Measurements from ENCODE around the gene TMEM132D.

The TMEM132D gene

DNA sequence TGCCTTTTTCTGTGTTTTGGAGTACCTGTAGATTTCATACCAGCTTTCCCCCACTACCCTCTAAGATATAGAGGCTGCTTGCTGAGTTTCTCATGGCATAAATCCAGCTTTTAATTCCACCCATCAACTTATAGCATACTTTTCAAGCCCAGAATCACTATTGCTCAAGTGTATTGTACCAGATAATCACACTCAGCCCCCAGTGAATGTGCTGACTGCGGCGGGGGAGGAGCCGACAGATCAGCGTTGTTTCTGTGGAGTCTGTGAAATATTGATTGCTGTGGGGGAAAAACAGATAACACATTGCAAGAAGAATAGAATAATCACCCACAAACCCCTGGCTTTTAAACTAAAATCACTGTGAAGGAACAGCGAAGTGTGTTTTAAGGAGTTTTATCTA is 296.1 kb downstream of the TMEM132D start:
- no peaks in the 10 kb centered on the region for H3K36me3 ChIP-seq (ENCODE audit: control insufficient read depth, insufficient read depth, low read length)
- no peak overlapping the region for H3K27ac ChIP-seq (ENCODE audit: low read length)
- no CpG with 5 or more reads among the region's 5 CpGs for WGBS (ENCODE audit: insufficient coverage, insufficient read length)
- no peak for DNase-seq (ENCODE audit: low read depth, low spot score)
- H3K4me3 ChIP-seq (ENCODE audit: low read length): no peak overlapping the region
- H3K27me3 ChIP-seq (ENCODE audit: control insufficient read depth, insufficient read depth, low read length): no peaks in the 10 kb centered on the region
- H3K4me1 ChIP-seq (ENCODE audit: control insufficient read depth, insufficient read depth, low read length): no peaks in the 10 kb centered on the region
- peaks cover 20% of the 10 kb centered on the region for H3K9me3 ChIP-seq (ENCODE audit: control insufficient read depth, insufficient read depth, low read length)

DNA sequence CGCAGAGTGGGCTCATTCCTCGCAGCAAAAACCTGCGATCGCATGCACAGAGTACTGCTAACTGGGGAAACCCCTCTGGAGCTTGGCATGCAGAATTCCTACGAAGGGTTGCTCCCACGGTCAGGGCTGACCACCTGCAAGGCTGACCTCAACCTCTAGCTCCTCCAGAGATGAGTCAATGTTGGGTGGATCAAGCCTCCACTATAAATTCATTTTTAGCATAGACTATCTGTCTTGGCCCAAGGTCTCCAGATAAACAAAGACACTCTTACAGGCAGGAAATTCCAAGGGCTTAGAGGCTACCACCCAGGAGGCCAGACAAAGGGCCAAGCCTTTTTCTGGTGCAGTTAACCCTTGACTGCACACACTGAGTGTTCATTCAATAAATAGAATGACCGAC is 296.5 kb downstream of the TMEM132D start:
- Histone ChIP-seq H3K27ac (ENCODE audit: low read length) (no peak overlapping the region), H3K36me3 (ENCODE audit: control insufficient read depth, insufficient read depth, low read length) (no peaks in the 10 kb centered on the region), H3K9me3 (ENCODE audit: control insufficient read depth, insufficient read depth, low read length) (peaks cover 20% of the 10 kb centered on the region), H3K4me3 (ENCODE audit: low read length) (no peak overlapping the region), H3K27me3 (ENCODE audit: control insufficient read depth, insufficient read depth, low read length) (no peaks in the 10 kb centered on the region), H3K4me1 (ENCODE audit: control insufficient read depth, insufficient read depth, low read length) (no peaks in the 10 kb centered on the region)
- no peak for DNase-seq (ENCODE audit: low read depth, low spot score)
- WGBS (ENCODE audit: insufficient coverage, insufficient read length): no CpG with 5 or more reads among the region's 7 CpGs

DNA sequence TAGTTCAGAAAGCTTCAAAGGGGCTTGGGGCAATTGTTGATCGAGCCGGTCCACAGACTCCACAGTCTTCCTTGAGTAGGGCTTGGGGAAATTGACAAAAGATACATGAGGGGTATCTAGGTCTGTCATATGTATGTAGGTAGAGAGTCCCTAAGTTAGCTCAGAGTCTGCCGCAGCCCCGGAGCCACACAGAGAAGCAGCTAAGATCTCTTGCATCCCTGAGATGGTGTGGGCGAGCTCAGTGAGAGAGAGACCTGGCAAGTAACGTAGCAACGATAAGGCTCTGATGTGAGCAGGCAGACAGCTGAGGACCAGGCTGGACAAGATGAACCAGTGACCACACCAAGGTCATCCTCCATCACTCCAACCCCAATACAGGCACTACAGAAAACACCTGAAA is 297.6 kb downstream of the TMEM132D start:
- no CpG with 5 or more reads among the region's 7 CpGs for WGBS (ENCODE audit: insufficient coverage, insufficient read length)
- Histone ChIP-seq H3K4me1 (ENCODE audit: control insufficient read depth, insufficient read depth, low read length) (no peaks in the 10 kb centered on the region), H3K27ac (ENCODE audit: low read length) (no peak overlapping the region), H3K36me3 (ENCODE audit: control insufficient read depth, insufficient read depth, low read length) (no peaks in the 10 kb centered on the region), H3K27me3 (ENCODE audit: control insufficient read depth, insufficient read depth, low read length) (no peaks in the 10 kb centered on the region), H3K4me3 (ENCODE audit: low read length) (no peak overlapping the region), H3K9me3 (ENCODE audit: control insufficient read depth, insufficient read depth, low read length) (peaks cover 14% of the 10 kb centered on the region)
- no peak for DNase-seq (ENCODE audit: low read depth, low spot score)

DNA sequence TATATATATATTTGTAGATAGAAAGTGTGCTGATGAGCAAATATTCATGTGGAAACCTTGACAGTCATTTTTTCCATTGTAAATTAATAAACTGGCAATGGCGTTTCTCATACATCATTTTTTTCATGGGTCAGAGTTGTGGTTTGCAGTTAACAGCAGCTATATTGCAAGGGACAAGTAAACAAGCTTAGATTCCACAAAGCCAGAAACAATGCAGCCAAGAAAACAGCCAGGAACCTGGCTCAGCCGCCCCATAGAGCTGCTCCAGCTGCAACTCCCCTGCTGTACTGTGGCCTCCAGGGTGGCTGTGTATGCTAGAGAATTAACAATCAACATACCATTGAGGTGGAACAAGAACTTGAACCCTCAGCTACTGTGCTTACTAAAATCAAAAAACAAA is 298.2 kb downstream of the TMEM132D start:
- Histone ChIP-seq H3K27ac (ENCODE audit: low read length) (no peak overlapping the region), H3K27me3 (ENCODE audit: control insufficient read depth, insufficient read depth, low read length) (no peaks in the 10 kb centered on the region), H3K4me1 (ENCODE audit: control insufficient read depth, insufficient read depth, low read length) (no peaks in the 10 kb centered on the region), H3K9me3 (ENCODE audit: control insufficient read depth, insufficient read depth, low read length) (peaks cover 13% of the 10 kb centered on the region), H3K36me3 (ENCODE audit: control insufficient read depth, insufficient read depth, low read length) (no peaks in the 10 kb centered on the region), H3K4me3 (ENCODE audit: low read length) (no peak overlapping the region)
- WGBS (ENCODE audit: insufficient coverage, insufficient read length): no CpG with 5 or more reads among the region's 2 CpGs
- DNase-seq (ENCODE audit: low read depth, low spot score): no peak

GRCh38 chr12:129604506-129604905 is 299.3 kb downstream of the TMEM132D start:
- Histone ChIP-seq H3K27ac (ENCODE audit: low read length) (no peak overlapping the region), H3K36me3 (ENCODE audit: control insufficient read depth, insufficient read depth, low read length) (no peaks in the 10 kb centered on the region), H3K9me3 (ENCODE audit: control insufficient read depth, insufficient read depth, low read length) (peaks cover 16% of the 10 kb centered on the region), H3K4me3 (ENCODE audit: low read length) (no peak overlapping the region), H3K27me3 (ENCODE audit: control insufficient read depth, insufficient read depth, low read length) (no peaks in the 10 kb centered on the region), H3K4me1 (ENCODE audit: control insufficient read depth, insufficient read depth, low read length) (no peaks in the 10 kb centered on the region)
- no CpG with 5 or more reads among the region's 4 CpGs for WGBS (ENCODE audit: insufficient coverage, insufficient read length)
- DNase-seq (ENCODE audit: low read depth, low spot score): no peak

GRCh38 chr12:129599406-129599805 is 304.4 kb downstream of the TMEM132D start:
- Histone ChIP-seq H3K36me3 (ENCODE audit: control insufficient read depth, insufficient read depth, low read length) (no peaks in the 10 kb centered on the region), H3K27me3 (ENCODE audit: control insufficient read depth, insufficient read depth, low read length) (no peaks in the 10 kb centered on the region), H3K27ac (ENCODE audit: low read length) (no peak overlapping the region), H3K4me1 (ENCODE audit: control insufficient read depth, insufficient read depth, low read length) (no peaks in the 10 kb centered on the region), H3K9me3 (ENCODE audit: control insufficient read depth, insufficient read depth, low read length) (peaks cover 6% of the 10 kb centered on the region), H3K4me3 (ENCODE audit: low read length) (no peak overlapping the region)
- WGBS (ENCODE audit: insufficient coverage, insufficient read length): no CpG with 5 or more reads among the region's 1 CpG
- DNase-seq (ENCODE audit: low read depth, low spot score): no peak

- no peaks in the 10 kb centered on the region for H3K27me3 ChIP-seq (ENCODE audit: control insufficient read depth, insufficient read depth, low read length)
- no peaks in the 10 kb centered on the region for H3K4me1 ChIP-seq (ENCODE audit: control insufficient read depth, insufficient read depth, low read length)
- peaks cover 8% of the 10 kb centered on the region for H3K9me3 ChIP-seq (ENCODE audit: control insufficient read depth, insufficient read depth, low read length)
- H3K4me3 ChIP-seq (ENCODE audit: low read length): no peak overlapping the region
- WGBS (ENCODE audit: insufficient coverage, insufficient read length): no CpG with 5 or more reads among the region's 6 CpGs
- H3K27ac ChIP-seq (ENCODE audit: low read length): no peak overlapping the region
- H3K36me3 ChIP-seq (ENCODE audit: control insufficient read depth, insufficient read depth, low read length): no peaks in the 10 kb centered on the region
- DNase-seq (ENCODE audit: low read depth, low spot score): no peak
Measured at GRCh38 chr12:129594098-129594497, 309.7 kb downstream of the TMEM132D start.

DNA sequence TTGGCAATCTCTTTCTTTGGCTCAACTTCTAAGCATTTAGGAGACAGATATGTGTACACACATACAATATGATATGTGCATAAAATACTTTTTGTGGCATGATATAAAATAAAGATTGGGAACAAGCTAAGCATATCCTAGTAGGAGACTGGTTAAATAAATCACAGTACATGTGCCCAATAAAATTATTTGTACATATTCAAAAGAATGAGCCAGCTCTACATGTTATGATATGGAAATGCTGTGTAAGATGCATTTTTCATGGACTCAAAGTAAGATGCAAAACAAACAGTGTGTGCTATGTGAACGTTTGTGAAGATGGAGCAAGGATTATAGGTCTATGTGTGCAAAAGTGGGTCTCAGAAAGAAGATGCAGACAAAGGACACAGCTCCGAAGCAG is 311.4 kb downstream of the TMEM132D start:
- no peaks in the 10 kb centered on the region for H3K4me1 ChIP-seq (ENCODE audit: control insufficient read depth, insufficient read depth, low read length)
- no CpG with 5 or more reads among the region's 2 CpGs for WGBS (ENCODE audit: insufficient coverage, insufficient read length)
- DNase-seq (ENCODE audit: low read depth, low spot score): no peak
- H3K9me3 ChIP-seq (ENCODE audit: control insufficient read depth, insufficient read depth, low read length): peaks cover 8% of the 10 kb centered on the region
- no peaks in the 10 kb centered on the region for H3K36me3 ChIP-seq (ENCODE audit: control insufficient read depth, insufficient read depth, low read length)
- no peak overlapping the region for H3K27ac ChIP-seq (ENCODE audit: low read length)
- no peak overlapping the region for H3K4me3 ChIP-seq (ENCODE audit: low read length)
- no peaks in the 10 kb centered on the region for H3K27me3 ChIP-seq (ENCODE audit: control insufficient read depth, insufficient read depth, low read length)

GRCh38 chr12:129589503-129589902 is 314.3 kb downstream of the TMEM132D start:
- H3K4me3 ChIP-seq (ENCODE audit: low read length): no peak overlapping the region
- no peak overlapping the region for H3K27ac ChIP-seq (ENCODE audit: low read length)
- no peaks in the 10 kb centered on the region for H3K36me3 ChIP-seq (ENCODE audit: control insufficient read depth, insufficient read depth, low read length)
- no peak for DNase-seq (ENCODE audit: low read depth, low spot score)
- WGBS (ENCODE audit: insufficient coverage, insufficient read length): no CpG with 5 or more reads among the region's 5 CpGs
- no peaks in the 10 kb centered on the region for H3K4me1 ChIP-seq (ENCODE audit: control insufficient read depth, insufficient read depth, low read length)
- H3K27me3 ChIP-seq (ENCODE audit: control insufficient read depth, insufficient read depth, low read length): no peaks in the 10 kb centered on the region
- H3K9me3 ChIP-seq (ENCODE audit: control insufficient read depth, insufficient read depth, low read length): peaks cover 17% of the 10 kb centered on the region

- Histone ChIP-seq H3K4me3 (ENCODE audit: low read length) (no peak overlapping the region), H3K27ac (ENCODE audit: low read length) (no peak overlapping the region), H3K4me1 (ENCODE audit: control insufficient read depth, insufficient read depth, low read length) (no peaks in the 10 kb centered on the region), H3K36me3 (ENCODE audit: control insufficient read depth, insufficient read depth, low read length) (no peaks in the 10 kb centered on the region), H3K9me3 (ENCODE audit: control insufficient read depth, insufficient read depth, low read length) (peaks cover 17% of the 10 kb centered on the region), H3K27me3 (ENCODE audit: control insufficient read depth, insufficient read depth, low read length) (no peaks in the 10 kb centered on the region)
- WGBS (ENCODE audit: insufficient coverage, insufficient read length): no CpG with 5 or more reads among the region's 4 CpGs
- DNase-seq (ENCODE audit: low read depth, low spot score): no peak
Measured at GRCh38 chr12:129588142-129588541, 315.7 kb downstream of the TMEM132D start.

DNA sequence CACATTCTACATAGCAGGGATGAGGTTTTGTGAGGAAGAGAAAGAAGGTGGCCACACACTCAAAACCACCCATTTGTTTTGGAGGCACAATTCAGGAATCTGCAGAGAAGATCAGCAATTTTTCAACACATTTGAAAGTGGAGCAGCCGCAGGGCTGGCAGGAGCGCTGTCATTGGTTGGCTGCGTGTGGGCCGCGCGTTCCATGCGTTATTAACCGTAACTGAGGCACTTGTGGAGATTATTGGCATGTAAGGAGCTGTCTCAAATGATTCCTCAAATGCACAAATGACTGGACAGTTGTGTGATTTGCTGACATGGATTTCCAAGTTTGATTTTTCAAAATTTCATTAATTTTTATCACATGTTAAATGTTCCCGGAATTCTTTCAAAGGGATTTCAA is 318.5 kb downstream of the TMEM132D start:
- H3K27ac ChIP-seq (ENCODE audit: low read length): no peak overlapping the region
- H3K4me1 ChIP-seq (ENCODE audit: control insufficient read depth, insufficient read depth, low read length): no peaks in the 10 kb centered on the region
- no peak overlapping the region for H3K4me3 ChIP-seq (ENCODE audit: low read length)
- WGBS (ENCODE audit: insufficient coverage, insufficient read length): no CpG with 5 or more reads among the region's 9 CpGs
- no peak for DNase-seq (ENCODE audit: low read depth, low spot score)
- peaks cover 15% of the 10 kb centered on the region for H3K9me3 ChIP-seq (ENCODE audit: control insufficient read depth, insufficient read depth, low read length)
- no peaks in the 10 kb centered on the region for H3K27me3 ChIP-seq (ENCODE audit: control insufficient read depth, insufficient read depth, low read length)
- H3K36me3 ChIP-seq (ENCODE audit: control insufficient read depth, insufficient read depth, low read length): no peaks in the 10 kb centered on the region

All from iPS DF 6.9 (cell line).